ENCODE results near the gene VEZT.

GRCh38 chr12:95220726-95221125 is 3.1 kb downstream of the VEZT start:
- TF ChIP-seq POLR2A (IDR thresholded peaks at IDR 0.05; ENCODE audit: low read length) (no peak), GATA1 (IDR thresholded peaks at IDR 0.05; ENCODE audit: low read depth, low read length) (no peak)
